Measurements from ENCODE around the gene LAMA5. TPM values are rescaled to one million over a fixed set of nuclear protein-coding genes. Genes with fewer than 3 reads are reported as not detected.
A peak's percentile ranks its signal among the peaks of the same experiment; 100 is the strongest.

The LAMA5 gene
- total RNA-seq, 1 experiment from 2014 or later, result 1,050 TPM

DNA sequence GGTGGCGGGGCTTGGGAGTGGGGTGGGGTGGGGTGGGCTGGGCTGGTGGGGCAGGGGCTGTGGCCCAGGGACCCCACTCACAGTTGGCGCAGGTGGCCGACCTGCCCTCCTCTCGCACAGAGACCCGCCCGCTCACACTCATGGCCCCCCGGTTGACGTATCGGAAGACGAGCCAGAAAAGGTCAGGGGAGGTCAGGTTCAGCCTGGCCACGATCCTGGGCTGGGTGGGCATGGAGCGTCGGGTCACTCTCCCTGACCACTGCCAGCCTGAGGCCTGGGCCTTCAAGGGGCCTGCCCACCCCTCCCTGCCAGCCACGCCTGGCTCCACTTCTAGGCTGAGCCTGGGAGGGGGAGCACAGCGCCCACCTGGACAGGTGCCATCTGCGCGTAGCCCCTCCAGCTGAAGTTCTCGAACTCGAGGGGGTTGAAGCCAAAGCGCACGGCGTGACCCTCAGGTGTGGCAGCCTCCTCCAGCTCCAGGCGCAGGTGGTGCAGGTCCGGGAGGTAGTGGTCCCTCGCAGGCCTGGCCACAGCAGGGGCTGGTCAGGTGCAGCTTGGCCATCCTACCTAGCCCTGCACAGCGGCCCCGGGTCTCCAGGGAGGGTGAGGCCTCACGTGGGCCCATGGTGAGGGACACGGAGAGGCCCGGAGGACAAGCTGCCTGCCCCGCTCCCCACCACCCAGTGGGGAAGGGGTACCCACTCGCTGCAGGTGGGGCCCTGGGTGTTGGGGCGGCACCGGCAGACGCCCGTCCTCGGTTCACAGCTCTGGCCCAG lies 33.1 kb downstream of the LAMA5 start:
- H3K27ac Mint-ChIP-seq (ENCODE audit: unreplicated experiment), result peak overlapping the region; percentile 25
- Histone ChIP-seq H3K4me3 (ENCODE audit: low read depth, low read length) (no peak overlapping the region), H3K36me3 (ENCODE audit: control insufficient read depth, insufficient read depth, low read length) (peaks cover 34% of the 10 kb centered on the region), H3K4me1 (no peaks in the 10 kb centered on the region), H3K9me3 (no peaks in the 10 kb centered on the region), H3K27me3 (replicated peaks; ENCODE audit: control insufficient read depth, insufficient read depth, low read length) (no peaks in the 10 kb centered on the region)
- intact Hi-C loops (cut with micrococcal nuclease; ENCODE audit: unreplicated experiment), result no loop called here
- ChIA-PET POLR2A (no interaction called here), CTCF (interaction anchor here (0.6 kb wide), 1 partner anchor 32 kb away, joined by 5 read pairs; no protein-coding TSS in a partner anchor)
- BruUV-seq (replicated peaks), result no TSS peak
- H3K4me1 Mint-ChIP-seq (ENCODE audit: low read depth, unreplicated experiment), result peaks cover 6% of the 10 kb centered on the region
- peaks cover 100% of the 10 kb centered on the region for H3K36me3 Mint-ChIP-seq (ENCODE audit: insufficient read depth, unreplicated experiment)
- no peak for TF ChIP-seq CTCF (IDR thresholded peaks at IDR 0.05; ENCODE audit: insufficient read depth in 1 of 2, low read depth in 1 of 2, low read length in 1 of 2, severe bottlenecking in 1 of 2, unreplicated experiment in 1 of 2)
- H3K4me3 Mint-ChIP-seq (ENCODE audit: unreplicated experiment), result no peak overlapping the region
- no peaks in the 10 kb centered on the region for H3K27me3 Mint-ChIP-seq (ENCODE audit: insufficient read depth, unreplicated experiment)
- no peaks in the 10 kb centered on the region for H3K9me3 Mint-ChIP-seq (ENCODE audit: unreplicated experiment)
- no peak for DNase-seq

DNA sequence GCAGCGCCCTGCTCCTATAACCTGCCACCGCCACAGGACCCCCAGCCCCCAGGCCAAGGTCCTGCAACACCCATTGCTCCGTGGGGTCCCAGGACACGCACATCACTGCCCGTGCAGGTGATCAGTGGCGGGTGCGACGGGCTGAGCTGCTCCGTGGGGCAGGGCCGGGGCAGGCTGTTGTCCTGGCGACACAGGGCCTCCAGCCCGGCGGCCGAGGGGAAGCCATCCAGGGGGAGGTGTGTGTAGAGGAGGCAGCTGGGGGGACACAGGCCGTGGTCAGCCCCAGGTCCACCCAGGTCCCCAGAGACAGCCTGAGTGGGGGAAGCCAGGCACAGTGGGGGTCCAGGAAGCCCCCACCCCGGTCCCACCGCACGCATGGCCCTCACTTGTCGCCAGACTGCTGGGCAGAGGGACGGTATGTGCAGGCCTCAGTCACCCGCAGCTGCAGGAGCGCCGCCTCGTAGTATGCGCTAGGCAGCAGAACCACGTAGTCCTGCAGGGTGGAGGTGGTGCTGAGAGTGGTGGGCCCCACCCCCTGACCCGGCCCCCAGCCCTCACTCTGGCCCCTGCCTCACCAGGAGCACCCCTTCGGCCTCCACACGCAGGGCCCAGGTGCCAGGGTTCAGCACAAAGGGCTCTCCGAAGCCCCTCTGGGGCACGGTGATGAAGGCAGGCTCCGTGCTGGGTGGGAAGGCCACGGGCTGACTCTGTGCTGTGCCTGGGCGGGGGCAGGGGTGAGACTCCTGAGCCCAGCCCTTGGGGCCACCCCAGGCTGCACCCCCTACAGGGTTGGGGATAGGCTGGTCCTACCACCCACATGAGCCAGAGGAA lies 33.9 kb downstream of the LAMA5 start:
- peaks cover 34% of the 10 kb centered on the region for H3K36me3 ChIP-seq (ENCODE audit: control insufficient read depth, insufficient read depth, low read length)
- Mint-ChIP-seq H3K36me3 (ENCODE audit: insufficient read depth, unreplicated experiment) (peaks cover 100% of the 10 kb centered on the region), H3K4me3 (ENCODE audit: unreplicated experiment) (no peak overlapping the region), H3K27me3 (ENCODE audit: insufficient read depth, unreplicated experiment) (no peaks in the 10 kb centered on the region), H3K4me1 (ENCODE audit: low read depth, unreplicated experiment) (peaks cover 5% of the 10 kb centered on the region), H3K27ac (ENCODE audit: unreplicated experiment) (peak overlapping the region; percentile 63), H3K9me3 (ENCODE audit: unreplicated experiment) (no peaks in the 10 kb centered on the region)
- TF ChIP-seq CTCF (IDR thresholded peaks at IDR 0.05; ENCODE audit: insufficient read depth in 1 of 2, low read depth in 1 of 2, low read length in 1 of 2, severe bottlenecking in 1 of 2, unreplicated experiment in 1 of 2), result no peak
- intact Hi-C loops (cut with micrococcal nuclease; ENCODE audit: unreplicated experiment), result no loop called here
- H3K4me3 ChIP-seq (ENCODE audit: low read depth, low read length), result no peak overlapping the region
- ChIA-PET CTCF (no interaction called here), POLR2A (no interaction called here)
- H3K27me3 ChIP-seq (replicated peaks; ENCODE audit: control insufficient read depth, insufficient read depth, low read length), result no peaks in the 10 kb centered on the region
- no peaks in the 10 kb centered on the region for H3K4me1 ChIP-seq
- BruUV-seq (replicated peaks), result TSS peak; percentile 53
- no peak for DNase-seq
- H3K9me3 ChIP-seq, result no peaks in the 10 kb centered on the region

DNA sequence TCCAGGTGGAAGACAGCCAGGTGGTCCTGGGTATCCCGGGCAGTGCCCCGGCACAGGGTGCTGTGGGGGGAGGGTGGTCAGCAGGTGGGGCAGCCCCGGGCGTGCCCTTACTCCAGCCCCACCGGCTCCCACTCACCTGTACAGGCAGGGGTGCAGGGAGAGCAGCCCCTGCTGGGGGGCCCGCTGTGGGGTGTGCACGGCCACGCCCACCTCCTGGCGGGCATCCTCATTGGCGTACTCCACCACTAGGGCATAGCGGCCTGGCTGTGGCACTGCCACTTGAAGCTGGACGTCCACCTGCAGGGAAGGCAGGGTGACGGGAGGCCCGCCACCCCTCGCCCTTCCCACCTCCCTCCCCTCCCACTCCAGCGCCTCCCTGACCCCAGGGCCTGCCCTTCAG lies 34.7 kb downstream of the LAMA5 start:
- Mint-ChIP-seq H3K4me3 (ENCODE audit: unreplicated experiment) (no peak overlapping the region), H3K4me1 (ENCODE audit: low read depth, unreplicated experiment) (no peaks in the 10 kb centered on the region), H3K36me3 (ENCODE audit: insufficient read depth, unreplicated experiment) (peaks cover 100% of the 10 kb centered on the region), H3K9me3 (ENCODE audit: unreplicated experiment) (no peaks in the 10 kb centered on the region), H3K27me3 (ENCODE audit: insufficient read depth, unreplicated experiment) (no peaks in the 10 kb centered on the region), H3K27ac (ENCODE audit: unreplicated experiment) (peak overlapping the region; percentile 63)
- CTCF ChIA-PET, result no interaction called here
- H3K27me3 ChIP-seq (replicated peaks; ENCODE audit: control insufficient read depth, insufficient read depth, low read length), result no peaks in the 10 kb centered on the region
- no peaks in the 10 kb centered on the region for H3K4me1 ChIP-seq
- no TSS peak for BruUV-seq (replicated peaks)
- no peaks in the 10 kb centered on the region for H3K9me3 ChIP-seq
- intact Hi-C loops (cut with micrococcal nuclease; ENCODE audit: unreplicated experiment), result no loop called here
- no peak overlapping the region for H3K4me3 ChIP-seq (ENCODE audit: low read depth, low read length)
- no peak for TF ChIP-seq CTCF (IDR thresholded peaks at IDR 0.05; ENCODE audit: insufficient read depth in 1 of 2, low read depth in 1 of 2, low read length in 1 of 2, severe bottlenecking in 1 of 2, unreplicated experiment in 1 of 2)
- no peak for DNase-seq
- POLR2A ChIA-PET, result interaction anchor here (0.5 kb wide), 1 partner anchor 30 kb away, joined by 4 read pairs; no protein-coding TSS in a partner anchor
- peaks cover 32% of the 10 kb centered on the region for H3K36me3 ChIP-seq (ENCODE audit: control insufficient read depth, insufficient read depth, low read length)

Data from Caco-2 (cell line).